GM12878 (cell line): ENCODE measurements around the gene ETV7. TPM values are rescaled to one million over a fixed set of nuclear protein-coding genes. Genes with fewer than 3 reads are reported as not detected.

ENCODE experiments used
- BACH1 ChIP-seq: fragments of 450-650 bp; IDR thresholded peaks from 2 replicates; pipeline ENCODE4 v1.6.1; 2017; ENCODE audit warnings: mild to moderate bottlenecking, borderline replicate concordance
- CBX5 ChIP-seq: sonication (generic); IDR thresholded peaks from 2 replicates; pipeline ENCODE4 v1.6.1; 2016; ENCODE audit warnings: low read depth, moderate library complexity, mild to moderate bottlenecking, inconsistent platforms
- ESRRA ChIP-seq: IDR thresholded peaks from 2 replicates; pipeline ENCODE4 v1.6.1; 2012; ENCODE audit warnings: mild to moderate bottlenecking, low read length, improper control_type of control experiment
- GABPA ChIP-seq: IDR thresholded peaks from 2 replicates; pipeline ENCODE4 v1.6.1; 2014; ENCODE audit warnings: antibody characterized with exemption, low read depth, mild to moderate bottlenecking, inconsistent platforms
- HDAC2 ChIP-seq: fragments of 200-600 bp; sonication (generic); IDR thresholded peaks from 2 replicates; pipeline ENCODE4 v1.6.1; 2017
- HDGF ChIP-seq: fragments of 450-650 bp; IDR thresholded peaks from 2 replicates; pipeline ENCODE4 v1.6.1; 2016; ENCODE audit warnings: antibody characterized with exemption
- IKZF1 ChIP-seq: fragments of 450-650 bp; conservative IDR thresholded peaks from 2 replicates; pipeline ENCODE4 v1.6.1; 2017; ENCODE audit warnings: antibody characterized with exemption, mild to moderate bottlenecking
- KAT2A ChIP-seq: conservative IDR thresholded peaks from 2 replicates; pipeline ENCODE4 v1.6.1; 2011; ENCODE audit warnings: low read depth, low read length; ENCODE audit not compliant: control insufficient read depth
- KLF5 ChIP-seq: fragments of 450-650 bp; IDR thresholded peaks from 2 replicates; pipeline ENCODE4 v1.6.1; 2014; ENCODE audit warnings: mild to moderate bottlenecking; ENCODE audit not compliant: partially characterized antibody
- MEF2A ChIP-seq: IDR thresholded peaks from 2 replicates; pipeline ENCODE4 v1.6.1; 2011; ENCODE audit warnings: low read depth, mild to moderate bottlenecking, low read length, moderate library complexity; ENCODE audit not compliant: insufficient read depth
- MTA2 ChIP-seq: fragments of 450-650 bp; IDR thresholded peaks from 2 replicates; pipeline ENCODE4 v1.6.1; 2016; ENCODE audit warnings: low read depth, mild to moderate bottlenecking, moderate library complexity
- MXI1 ChIP-seq: fragments of 150-350 bp; IDR thresholded peaks from 2 replicates; pipeline ENCODE4 v1.6.1; 2011; ENCODE audit warnings: low read depth, mild to moderate bottlenecking, inconsistent platforms, low read length, improper control_type of control experiment
- MYB ChIP-seq: fragments of 150-350 bp; IDR thresholded peaks from 2 replicates; pipeline ENCODE4 v1.6.1; 2014; ENCODE audit warnings: mild to moderate bottlenecking, low read depth, low read length, borderline replicate concordance
- PAX8 ChIP-seq: fragments of 450-650 bp; IDR thresholded peaks from 2 replicates; pipeline ENCODE4 v1.6.1; 2017; ENCODE audit warnings: mild to moderate bottlenecking, moderate library complexity
- RB1 ChIP-seq: fragments of 450-650 bp; formaldehyde crosslinking; IDR thresholded peaks from 2 replicates; pipeline ENCODE4 v1.6.1; 2017; ENCODE audit warnings: mild to moderate bottlenecking, borderline replicate concordance
- SIN3A ChIP-seq: IDR thresholded peaks from 2 replicates; pipeline ENCODE4 v1.6.1; 2012; ENCODE audit warnings: low read depth, low read length, improper control_type of control experiment
- SMAD1 ChIP-seq: fragments of 450-650 bp; IDR thresholded peaks from 2 replicates; pipeline ENCODE4 v1.6.1; 2018; ENCODE audit warnings: mild to moderate bottlenecking, low read depth; ENCODE audit not compliant: partially characterized antibody
- SP1 ChIP-seq: IDR thresholded peaks from one replicate; pipeline ENCODE4 v1.6.1; 2011; ENCODE audit warnings: low read depth, low read length
- SREBF1 ChIP-seq: IDR thresholded peaks from 2 replicates; pipeline ENCODE4 v1.6.1; 2012; ENCODE audit warnings: mild to moderate bottlenecking, low read length
- SRF ChIP-seq, 2 experiments: IDR thresholded peaks; 2 replicates each; pipeline ENCODE4 v1.6.1; 2011; ENCODE audit warnings: low read depth in 2 of 2, low read length in 2 of 2, mild to moderate bottlenecking in 1 of 2, moderate library complexity in 1 of 2
- WRNIP1 ChIP-seq: IDR thresholded peaks from 2 replicates; pipeline ENCODE4 v1.6.1; 2011; ENCODE audit warnings: low read depth, low read length, improper control_type of control experiment, borderline replicate concordance
- ZNF207 ChIP-seq: fragments of 450-650 bp; IDR thresholded peaks from 2 replicates; pipeline ENCODE4 v1.6.1; 2014; ENCODE audit warnings: antibody characterized with exemption, mild to moderate bottlenecking, borderline replicate concordance
- polyA plus RNA-seq, 11 experiments: library from polyadenylated mRNA; depleted of rRNA in 4 of 11; unstranded in 6 of 11; stranded (reverse) in 5 of 11; fragments of >200 nt; fragmentation: Nextera tagmentation in 4 of 11; fragmentation: Illumina TruSeq in 1 of 11; extraction: Ambion mirVana in 4 of 11; extraction: Trizol in 1 of 11; gene quantifications; 1 replicate in 1 of 11; 2 replicates in 10 of 11; pipeline versions ENCODE4 v1.2.1 to v1.2.3, GENCODE V29; 2011 to 2016; ENCODE audit warnings: inconsistent platforms in 2 of 11, missing spikeins in 2 of 11, low read depth in 1 of 11
- total RNA-seq, 4 experiments: library from RNA; depleted of rRNA in 3 of 4; stranded (reverse); fragments of >200 nt in 3 of 4; fragmentation: Illumina TruSeq in 1 of 4; extraction: Trizol in 1 of 4; gene quantifications; 2 replicates each; pipeline versions ENCODE4 v1.2.1 to v1.2.3, GENCODE V29; 2013 to 2021
- TF ChIP-seq, protein P1 (sequence below): fragments of 150-350 bp; IDR thresholded peaks from 2 replicates; pipeline ENCODE4 v1.6.1; 2014; ENCODE audit warnings: mild to moderate bottlenecking, low read depth, low read length
- TF ChIP-seq, protein P2 (sequence below): fragments of 450-650 bp; IDR thresholded peaks from 2 replicates; pipeline ENCODE4 v1.6.1; 2014; ENCODE audit warnings: mild to moderate bottlenecking

Gene ETV7
- total and polyA plus RNA-seq, 10 of the 15 experiments (the other 5 are each of a cell fraction or from before 2014, with no cell fraction given) = 0.04 to 1.8 (median 1.3) TPM

DNA sequence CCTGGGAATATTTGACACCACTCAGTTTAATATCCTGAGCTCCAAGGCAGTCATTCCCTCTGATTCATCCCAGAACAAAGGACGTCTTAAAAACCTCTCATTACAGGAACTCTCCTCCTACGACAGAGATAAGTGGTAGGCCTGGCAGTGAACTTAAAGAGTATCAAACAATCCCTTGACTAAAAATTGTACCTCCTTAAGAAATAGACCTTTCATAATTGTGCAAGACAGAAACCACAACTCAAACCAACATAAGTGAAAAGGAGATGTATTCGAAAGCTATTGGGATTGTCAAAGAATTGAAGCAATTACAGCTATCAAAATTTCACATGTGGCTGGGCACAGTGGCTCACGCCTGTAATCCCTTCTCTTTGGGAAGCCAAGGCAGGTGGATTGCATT, 31.6 kb downstream of the ETV7 start (continued):
- TF ChIP-seq PAX8 (no peak), MTA2 (peak; percentile 94), SRF (IDR thresholded peaks at IDR 0.05; ENCODE audit: low read depth in 2 of 2, low read length in 2 of 2) (no peak), CBX5 (no peak), HDAC2 (no peak), ZNF207 (no peak), SREBF1 (no peak), WRNIP1 (no peak), ESRRA (no peak), KLF5 (no peak), KAT2A (no peak), RB1 (no peak), IKZF1 (peak; percentile 89), MEF2A (0 out of 2 replicates have a peak, but pooled peaks have one; percentile 23), GABPA (no peak), BACH1 (no peak), SP1 (no peak), HDGF (no peak), SMAD1 (no peak), MXI1 (no peak), SIN3A (no peak), MYB (no peak)
- TF ChIP-seq, protein P1, sequence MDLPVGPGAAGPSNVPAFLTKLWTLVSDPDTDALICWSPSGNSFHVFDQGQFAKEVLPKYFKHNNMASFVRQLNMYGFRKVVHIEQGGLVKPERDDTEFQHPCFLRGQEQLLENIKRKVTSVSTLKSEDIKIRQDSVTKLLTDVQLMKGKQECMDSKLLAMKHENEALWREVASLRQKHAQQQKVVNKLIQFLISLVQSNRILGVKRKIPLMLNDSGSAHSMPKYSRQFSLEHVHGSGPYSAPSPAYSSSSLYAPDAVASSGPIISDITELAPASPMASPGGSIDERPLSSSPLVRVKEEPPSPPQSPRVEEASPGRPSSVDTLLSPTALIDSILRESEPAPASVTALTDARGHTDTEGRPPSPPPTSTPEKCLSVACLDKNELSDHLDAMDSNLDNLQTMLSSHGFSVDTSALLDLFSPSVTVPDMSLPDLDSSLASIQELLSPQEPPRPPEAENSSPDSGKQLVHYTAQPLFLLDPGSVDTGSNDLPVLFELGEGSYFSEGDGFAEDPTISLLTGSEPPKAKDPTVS = no peak
- TF ChIP-seq, protein P2, sequence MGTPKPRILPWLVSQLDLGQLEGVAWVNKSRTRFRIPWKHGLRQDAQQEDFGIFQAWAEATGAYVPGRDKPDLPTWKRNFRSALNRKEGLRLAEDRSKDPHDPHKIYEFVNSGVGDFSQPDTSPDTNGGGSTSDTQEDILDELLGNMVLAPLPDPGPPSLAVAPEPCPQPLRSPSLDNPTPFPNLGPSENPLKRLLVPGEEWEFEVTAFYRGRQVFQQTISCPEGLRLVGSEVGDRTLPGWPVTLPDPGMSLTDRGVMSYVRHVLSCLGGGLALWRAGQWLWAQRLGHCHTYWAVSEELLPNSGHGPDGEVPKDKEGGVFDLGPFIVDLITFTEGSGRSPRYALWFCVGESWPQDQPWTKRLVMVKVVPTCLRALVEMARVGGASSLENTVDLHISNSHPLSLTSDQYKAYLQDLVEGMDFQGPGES = no peak
